ENCODE data around the gene HPD.

The HPD gene

GRCh38 chr12:121827351-121828099 lies 31.1 kb downstream of the HPD start:
- FAIRE-seq: no peak

- no peak for FAIRE-seq
These were observed 32.1 kb downstream of the HPD start for GRCh38 chr12:121826318-121827150.

- FAIRE-seq: no peak
These were observed 33.6 kb downstream of the HPD start for GRCh38 chr12:121825041-121825523.

- FAIRE-seq: no peak
These were observed 34.9 kb downstream of the HPD start for GRCh38 chr12:121823727-121824115.

- FAIRE-seq: no peak
These were observed 35.4 kb downstream of the HPD start for GRCh38 chr12:121823101-121823726.

DNA sequence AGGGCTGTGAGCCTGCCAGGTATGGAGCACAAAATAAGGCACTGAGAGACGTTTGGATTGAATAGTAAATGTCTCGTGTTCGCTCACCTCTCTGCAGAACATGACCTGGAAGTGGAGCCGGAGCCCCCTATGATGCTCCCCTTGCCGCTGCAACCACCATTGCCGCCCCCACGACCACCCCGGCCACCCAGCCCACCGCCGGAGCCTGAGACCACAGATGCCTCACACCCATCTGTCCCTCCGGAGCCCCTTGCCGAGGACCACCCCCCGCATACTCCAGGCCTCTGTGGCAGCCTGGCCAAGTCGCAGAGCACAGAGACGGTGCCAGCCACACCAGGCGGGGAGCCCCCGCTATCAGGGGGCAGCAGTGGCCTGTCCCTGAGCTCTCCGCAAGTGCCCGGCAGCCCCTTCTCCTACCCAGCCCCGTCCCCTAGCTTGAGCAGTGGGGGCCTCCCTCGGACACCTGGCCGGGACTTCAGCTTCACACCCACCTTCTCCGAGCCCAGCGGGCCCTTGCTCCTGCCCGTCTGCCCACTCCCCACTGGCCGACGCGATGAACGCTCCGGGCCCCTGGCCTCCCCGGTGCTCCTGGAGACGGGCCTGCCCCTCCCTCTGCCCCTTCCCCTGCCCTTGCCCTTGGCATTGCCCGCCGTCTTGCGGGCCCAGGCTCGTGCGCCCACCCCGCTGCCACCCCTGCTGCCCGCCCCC lies 36.1 kb downstream of the HPD start:
- FAIRE-seq: no peak

DNA sequence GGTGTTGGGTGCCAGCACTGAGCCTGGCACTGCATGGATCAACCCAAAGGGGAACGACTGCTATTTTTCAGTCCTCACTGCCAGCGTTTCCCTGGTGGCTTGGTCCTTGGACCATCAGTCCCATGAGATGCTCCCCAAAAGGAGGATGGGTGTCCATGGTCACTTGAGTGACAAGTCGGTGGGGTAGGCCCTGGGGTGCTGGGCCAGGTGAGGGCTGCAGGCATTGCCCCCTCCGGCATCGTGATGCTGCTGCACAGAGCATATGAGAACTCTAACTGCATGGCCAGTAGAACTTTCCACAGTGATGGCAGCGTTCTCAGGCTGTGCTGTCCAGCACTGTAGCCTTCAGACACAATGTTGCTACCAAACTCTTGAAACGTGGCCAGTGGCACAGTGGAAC lies 38.6 kb downstream of the HPD start:
- no peak for FAIRE-seq

DNA sequence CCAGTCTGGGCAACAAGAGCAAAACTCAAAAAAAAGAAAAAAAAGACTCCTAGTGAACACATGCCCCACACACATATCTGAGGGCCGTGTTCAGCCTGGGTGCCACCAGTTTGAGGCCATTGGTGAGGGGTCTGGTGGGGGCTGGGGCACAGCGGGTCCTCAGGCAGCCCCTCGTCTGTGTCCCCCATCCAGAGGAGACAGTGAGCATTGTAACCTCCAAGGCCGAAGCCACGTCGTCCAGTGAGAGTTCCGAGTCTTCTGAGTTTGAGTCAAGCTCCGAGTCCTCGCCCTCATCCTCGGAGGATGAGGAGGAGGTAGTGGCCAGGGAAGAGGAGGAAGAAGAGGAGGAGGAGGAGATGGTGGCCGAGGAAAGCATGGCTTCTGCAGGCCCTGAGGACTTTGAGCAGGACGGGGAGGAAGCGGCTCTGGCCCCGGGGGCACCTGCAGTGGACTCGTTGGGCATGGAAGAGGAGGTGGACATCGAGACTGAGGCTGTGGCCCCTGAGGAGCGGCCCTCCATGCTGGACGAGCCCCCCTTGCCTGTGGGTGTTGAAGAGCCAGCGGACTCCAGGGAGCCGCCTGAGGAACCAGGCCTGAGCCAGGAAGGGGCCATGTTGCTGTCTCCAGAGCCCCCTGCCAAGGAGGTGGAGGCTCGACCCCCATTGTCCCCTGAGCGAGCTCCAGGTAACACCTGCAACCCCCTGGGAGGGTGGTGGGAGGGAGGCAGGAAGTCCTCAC lies 39.3 kb downstream of the HPD start:
- FAIRE-seq: no peak

- FAIRE-seq: no peak
These were observed 41.0 kb downstream of the HPD start for GRCh38 chr12:121817648-121818043.

GRCh38 chr12:121816925-121817647 lies 41.6 kb downstream of the HPD start:
- FAIRE-seq: no peak

GRCh38 chr12:121815263-121815662 lies 43.4 kb downstream of the HPD start:
- no peak for FAIRE-seq

DNA sequence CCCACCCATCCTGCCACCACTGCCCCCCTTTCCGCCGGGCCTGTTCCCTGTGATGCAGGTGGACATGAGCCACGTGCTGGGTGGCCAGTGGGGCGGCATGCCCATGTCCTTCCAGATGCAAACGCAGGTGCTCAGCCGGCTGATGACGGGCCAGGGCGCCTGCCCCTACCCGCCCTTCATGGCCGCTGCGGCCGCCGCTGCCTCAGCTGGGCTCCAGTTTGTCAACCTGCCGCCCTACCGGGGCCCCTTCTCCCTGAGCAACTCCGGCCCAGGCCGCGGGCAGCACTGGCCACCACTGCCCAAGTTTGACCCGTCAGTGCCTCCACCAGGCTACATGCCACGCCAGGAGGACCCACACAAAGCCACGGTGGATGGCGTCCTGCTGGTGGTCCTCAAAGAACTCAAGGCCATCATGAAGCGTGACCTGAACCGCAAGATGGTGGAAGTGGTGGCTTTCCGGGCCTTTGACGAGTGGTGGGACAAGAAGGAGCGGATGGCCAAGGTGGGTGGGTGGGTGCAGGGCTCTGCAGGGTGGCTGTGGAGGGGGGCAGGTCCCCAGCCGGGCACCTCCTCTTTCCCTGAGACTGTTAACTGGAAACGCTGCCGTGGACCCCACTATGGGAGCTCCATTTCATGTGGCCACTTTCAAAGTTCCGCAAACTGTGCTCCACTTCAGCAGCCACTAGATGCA lies 44.1 kb downstream of the HPD start:
- FAIRE-seq: no peak

DNA sequence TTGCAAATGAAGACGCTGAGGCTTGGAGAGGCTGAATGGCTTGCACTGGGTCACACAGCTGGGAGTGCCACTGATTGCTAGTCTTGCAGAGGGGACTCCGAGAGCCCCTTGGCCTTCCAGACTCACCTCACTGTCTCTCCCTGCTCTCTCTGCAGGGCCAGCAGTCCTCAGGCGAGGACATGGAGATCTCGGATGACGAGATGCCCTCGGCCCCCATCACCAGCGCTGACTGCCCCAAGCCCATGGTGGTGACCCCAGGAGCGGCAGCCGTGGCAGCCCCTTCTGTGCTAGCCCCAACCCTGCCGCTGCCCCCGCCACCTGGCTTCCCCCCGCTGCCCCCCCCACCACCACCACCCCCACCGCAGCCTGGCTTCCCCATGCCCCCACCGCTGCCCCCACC lies 44.7 kb downstream of the HPD start:
- no peak for FAIRE-seq

DNA sequence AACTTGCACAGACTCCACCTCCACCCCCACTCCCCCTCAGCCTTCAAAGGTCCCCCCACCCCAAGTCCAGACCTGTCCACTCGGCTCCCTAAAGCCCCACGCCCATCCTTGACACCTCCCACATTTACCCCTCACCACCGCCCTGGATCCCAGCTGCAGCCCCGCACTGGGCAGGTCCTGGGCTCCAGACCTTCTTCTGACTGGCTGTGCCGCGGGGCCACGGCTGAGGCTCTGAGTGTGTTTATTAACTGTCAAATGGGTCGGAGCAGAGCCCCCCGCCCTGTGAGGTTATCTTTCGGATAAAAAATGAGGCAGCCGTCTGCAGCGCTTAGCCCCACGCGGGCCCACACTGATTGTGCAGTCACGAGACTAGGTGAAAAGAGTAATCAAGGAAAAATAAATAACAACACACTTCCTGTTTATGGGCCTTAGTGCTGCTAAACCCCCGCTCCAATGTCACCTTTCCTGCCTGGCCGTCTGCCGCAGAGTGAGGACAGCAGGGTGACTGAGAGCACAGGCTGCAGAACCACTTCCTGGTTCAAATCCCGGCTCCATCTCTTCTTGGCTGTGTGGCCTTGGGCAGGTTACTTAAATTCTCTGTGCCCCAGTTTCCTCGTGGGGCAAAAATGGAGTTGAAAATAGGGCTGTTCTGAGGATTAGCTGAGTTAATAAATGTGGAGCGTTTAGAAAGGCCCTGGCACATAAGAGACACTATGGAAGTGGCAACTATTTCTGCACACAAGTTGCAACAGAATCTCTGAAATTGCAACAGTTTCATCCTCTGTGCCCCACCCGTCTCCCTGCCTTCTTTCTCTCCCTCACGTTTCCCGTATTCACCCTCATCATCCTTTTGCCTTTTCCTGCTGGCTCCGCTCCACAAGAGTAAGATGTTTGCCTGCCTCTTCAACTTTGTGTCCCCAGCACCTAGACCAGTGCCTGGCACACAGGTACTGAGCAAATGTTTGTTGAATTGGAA lies 45.5 kb downstream of the HPD start:
- no peak for FAIRE-seq

DNA sequence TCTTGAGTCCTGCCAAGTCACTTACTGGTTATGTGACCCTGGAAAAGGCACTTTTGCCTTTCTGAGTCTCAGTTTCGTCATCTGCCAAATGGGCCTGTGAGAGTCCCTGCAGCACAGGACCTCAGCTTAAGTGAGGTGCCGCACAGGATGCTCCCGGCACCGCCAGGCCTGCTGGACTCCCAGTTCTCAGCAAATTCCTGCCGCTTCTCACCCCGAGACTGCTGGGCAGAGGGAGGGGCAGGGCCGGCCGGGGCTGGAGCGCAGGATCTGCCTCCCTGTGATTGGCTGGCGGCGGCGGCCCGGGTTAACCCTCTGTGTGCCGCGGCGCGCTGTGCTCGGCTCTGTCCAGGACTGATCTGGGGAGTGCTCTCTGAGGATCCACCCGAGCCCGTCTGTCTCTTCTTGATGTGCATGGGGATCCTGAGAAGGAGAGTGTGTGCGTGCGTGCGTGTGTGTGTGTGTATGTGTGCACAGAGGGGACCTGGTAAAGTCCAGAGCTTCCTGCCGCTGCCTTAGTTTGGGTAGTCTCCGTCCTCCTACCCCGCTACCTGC lies 46.3 kb downstream of the HPD start:
- FAIRE-seq: no peak

DNA sequence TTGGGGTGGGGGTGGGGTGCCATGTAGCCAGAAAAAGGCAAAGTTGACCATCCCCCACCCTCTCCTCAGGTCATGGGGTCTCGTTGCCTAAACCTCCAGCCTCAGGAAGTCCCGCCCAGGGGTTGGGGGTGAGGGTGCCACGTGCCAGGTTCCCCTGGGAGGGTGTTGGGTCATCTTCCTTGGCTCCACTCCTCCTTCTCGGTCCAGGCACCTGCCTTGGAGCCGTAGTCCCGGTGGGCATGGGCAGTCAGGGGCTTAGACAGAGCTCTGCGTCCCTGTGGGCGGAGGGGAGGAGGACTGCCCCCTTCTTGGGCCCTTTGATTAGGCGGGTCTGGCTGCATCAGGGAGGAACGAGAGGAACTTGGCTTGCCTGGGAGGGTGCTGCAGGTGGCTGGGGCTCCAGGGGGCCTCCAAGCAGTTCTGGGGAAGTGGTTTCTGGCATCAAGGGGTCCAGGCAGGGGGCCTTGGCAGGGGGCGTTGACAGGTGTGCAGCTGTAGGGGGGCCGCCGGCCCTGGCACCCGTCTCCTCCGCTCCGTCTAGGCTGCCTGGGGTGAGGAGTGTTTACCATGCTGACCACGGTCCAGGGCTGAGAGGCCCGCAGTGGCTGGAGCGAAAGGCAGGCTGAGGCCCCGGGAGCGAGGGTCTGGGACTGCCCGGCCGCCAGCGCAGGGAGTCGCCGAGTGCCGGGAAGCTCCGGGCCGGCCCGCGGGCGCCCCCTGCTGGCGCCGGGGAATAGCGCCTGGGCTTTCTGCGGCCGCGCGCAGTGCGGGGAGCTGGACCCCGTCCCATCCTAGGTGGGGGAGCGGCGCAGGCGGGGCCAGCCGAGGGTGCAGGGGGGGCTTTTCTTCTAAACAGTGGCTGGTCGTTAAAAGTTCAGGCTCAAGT lies 47.0 kb downstream of the HPD start:
- no peak for FAIRE-seq

DNA sequence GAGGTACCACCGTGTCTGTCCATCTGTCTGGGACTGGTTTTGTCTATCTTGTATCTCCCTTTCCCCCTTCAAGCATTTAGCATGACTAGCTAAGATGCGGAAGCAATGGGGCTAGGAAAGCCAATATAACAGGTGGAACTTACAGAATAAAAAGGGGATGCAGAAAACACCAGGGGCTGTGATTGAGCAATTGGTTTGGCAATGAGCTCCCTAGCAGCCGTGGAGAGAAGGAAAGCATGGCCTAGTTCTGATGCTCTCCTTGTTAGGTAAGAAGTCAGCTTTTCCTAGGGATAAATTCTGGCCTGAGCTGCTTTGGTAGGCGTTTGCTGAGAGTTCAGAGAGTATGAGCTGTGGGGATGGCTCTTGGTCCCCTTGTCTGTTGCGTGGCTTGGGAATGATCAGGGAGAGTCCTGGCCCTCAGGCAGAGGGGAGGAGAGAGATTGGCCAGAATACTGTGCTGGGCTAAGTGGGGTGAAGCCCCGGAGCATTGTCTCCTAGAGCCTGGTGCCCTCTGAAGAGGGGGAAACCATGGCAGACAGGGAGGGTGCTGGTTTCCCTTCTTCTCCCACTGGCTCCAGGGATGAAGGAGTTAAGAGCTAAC lies 47.7 kb downstream of the HPD start:
- no peak for FAIRE-seq
